Motor neuron (in vitro differentiated cells): ENCODE results near the gene DNALI1. TPM values are rescaled to one million over a fixed set of nuclear protein-coding genes. Genes with fewer than 3 reads are reported as not detected.
A peak's percentile ranks its signal among the peaks of the same experiment; 100 is the strongest.
"Not testable (repeated sequence)": the region's sequence is repeated elsewhere in the genome, so short reads cannot be mapped to it uniquely, and the experiment has no call there.

Experiments
- ATAC-seq, 8 experiments: fragments of 200-7000 bp; cut with Tn5 transposase; replicated peaks in 6 of 8; 2 replicates each; pipeline ENCODE4 v1.8.0; 2021; ENCODE audit warnings: mild to moderate bottlenecking in 8 of 8, moderate library complexity in 8 of 8
- H3K27ac ChIP-seq, 2 donors: fragments of 250-450 bp; sonication (Bioruptor Pico); 2 replicates each; pipeline ENCODE4 v1.9.0; 2021; ENCODE audit warnings: antibody characterized with exemption in 2 of 2, mild to moderate bottlenecking in 2 of 2, moderate library complexity in 1 of 2
- H3K4me1 ChIP-seq, 2 donors: fragments of 250-450 bp; sonication (Bioruptor Pico); replicated peaks in 1 of 2; 2 replicates each; pipeline ENCODE4 v1.6.1; 2021; ENCODE audit warnings: antibody characterized with exemption in 2 of 2, mild to moderate bottlenecking in 2 of 2, moderate library complexity in 1 of 2
- H3K4me3 ChIP-seq, 5 donors: fragments of 250-450 bp; sonication (Bioruptor Pico); 2 replicates each; pipeline ENCODE4 v1.9.0; 2021; ENCODE audit warnings: antibody characterized with exemption in 5 of 5, mild to moderate bottlenecking in 5 of 5, moderate library complexity in 4 of 5
- WGBS, 10 experiments: fragments of 450-650 bp; shearing (Covaris generic); methylation state at CpG; one replicate each; pipeline ENCODE4 v1.0.0; 2022; 5-methylcytosine and 5-hydroxymethylcytosine counted together
- in situ Hi-C, 9 experiments: fragments of 400-800 bp; cut with MboI; loops; one replicate each; pipeline ENCODE4 v1.15.0; 2021; ENCODE audit warnings: low sequenced_read_pairs in 9 of 9, low pct_unique_long_range_greater_than_20kb in 2 of 9; ENCODE audit not compliant: unreplicated experiment in 9 of 9
- total RNA-seq, 8 experiments: library from RNA; unstranded; fragments of 300-600 nt; gene quantifications; 2 replicates each; pipeline versions ENCODE4 v1.2.3 to v1.2.4, GENCODE V29; 2022

DNALI1 gene
- total RNA-seq, 8 experiments from 2014 or later = 0.31 to 48.8 (median 28.7) TPM

DNA sequence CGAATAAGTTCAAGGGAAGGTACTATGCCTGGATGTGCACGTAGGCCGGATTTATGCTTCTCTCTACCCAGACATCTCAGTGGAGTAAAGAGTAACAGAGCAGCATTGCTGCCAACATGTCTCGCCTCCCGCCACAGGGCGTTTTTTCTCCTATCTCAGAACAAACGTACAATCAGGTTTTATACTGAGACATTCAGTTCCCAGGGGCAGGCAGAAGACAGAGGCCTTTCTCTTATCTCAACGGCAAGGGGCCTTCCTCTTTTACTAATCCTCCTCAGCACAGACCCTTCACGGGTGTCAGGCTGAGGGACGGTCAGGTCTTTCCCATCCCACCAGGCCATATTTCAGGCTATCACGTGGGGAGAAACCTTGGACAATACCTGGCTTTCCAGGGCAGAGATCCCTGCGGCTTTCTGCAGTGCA is 3.2 kb downstream of the DNALI1 start:
- in situ Hi-C loops, ATAC-seq, H3K27ac ChIP-seq, H3K4me3 ChIP-seq, H3K4me1 ChIP-seq: not testable (repeated sequence)
- 29 to 83% (median 74%) methylated on average over 3 to 9 of the region's 12 CpGs; no CpG with 5 or more reads in 3 of the 10 experiments for WGBS, 10 experiments

DNA sequence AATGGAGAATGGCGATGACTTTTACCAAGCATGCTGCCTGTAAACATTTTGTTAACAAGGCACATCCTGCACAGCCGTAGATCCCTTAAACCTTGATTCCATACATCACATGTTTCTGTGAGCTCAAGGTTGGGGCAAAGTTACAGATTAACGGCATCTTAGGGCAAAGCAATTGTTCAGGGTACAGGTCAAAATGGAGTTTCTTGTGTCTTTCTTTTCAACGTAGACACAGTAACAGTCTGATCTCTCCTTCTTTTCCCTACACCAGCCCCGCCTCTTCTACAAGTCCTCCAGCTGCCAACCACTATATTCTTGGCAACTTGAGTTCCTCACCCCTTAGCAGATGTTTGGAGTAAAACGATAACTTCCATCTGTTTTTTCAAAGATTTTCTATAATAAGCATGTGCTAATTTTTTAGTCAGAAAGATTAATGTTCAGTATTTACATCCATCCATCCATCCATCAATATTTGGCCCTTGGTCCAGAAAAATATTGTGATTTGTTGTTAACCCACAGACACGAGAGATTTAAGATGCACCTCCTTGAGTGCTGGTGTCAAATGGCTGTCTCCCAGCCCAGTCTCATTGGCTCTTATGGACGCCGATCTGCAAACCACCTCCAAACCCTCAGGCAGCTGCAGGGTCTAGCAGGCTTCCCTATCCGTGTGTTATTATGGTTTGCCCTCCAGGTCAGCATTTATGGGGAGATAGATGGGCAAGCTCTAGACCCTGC is 3.8 kb downstream of the DNALI1 start:
- peak in 3 of 8 experiments; percentile 26 to 30 (median 30) for ATAC-seq
- in situ Hi-C loops = no loop called here
- WGBS, 10 experiments = 0 to 100% (median 61%) methylated on average over 1 to 8 of the region's 10 CpGs
- H3K27ac ChIP-seq = no peak overlapping the region
- peaks cover 6 to 7% of the 10 kb centered on the region in 2 donors for H3K4me1 ChIP-seq
- H3K4me3 ChIP-seq = no peak overlapping the region

DNA sequence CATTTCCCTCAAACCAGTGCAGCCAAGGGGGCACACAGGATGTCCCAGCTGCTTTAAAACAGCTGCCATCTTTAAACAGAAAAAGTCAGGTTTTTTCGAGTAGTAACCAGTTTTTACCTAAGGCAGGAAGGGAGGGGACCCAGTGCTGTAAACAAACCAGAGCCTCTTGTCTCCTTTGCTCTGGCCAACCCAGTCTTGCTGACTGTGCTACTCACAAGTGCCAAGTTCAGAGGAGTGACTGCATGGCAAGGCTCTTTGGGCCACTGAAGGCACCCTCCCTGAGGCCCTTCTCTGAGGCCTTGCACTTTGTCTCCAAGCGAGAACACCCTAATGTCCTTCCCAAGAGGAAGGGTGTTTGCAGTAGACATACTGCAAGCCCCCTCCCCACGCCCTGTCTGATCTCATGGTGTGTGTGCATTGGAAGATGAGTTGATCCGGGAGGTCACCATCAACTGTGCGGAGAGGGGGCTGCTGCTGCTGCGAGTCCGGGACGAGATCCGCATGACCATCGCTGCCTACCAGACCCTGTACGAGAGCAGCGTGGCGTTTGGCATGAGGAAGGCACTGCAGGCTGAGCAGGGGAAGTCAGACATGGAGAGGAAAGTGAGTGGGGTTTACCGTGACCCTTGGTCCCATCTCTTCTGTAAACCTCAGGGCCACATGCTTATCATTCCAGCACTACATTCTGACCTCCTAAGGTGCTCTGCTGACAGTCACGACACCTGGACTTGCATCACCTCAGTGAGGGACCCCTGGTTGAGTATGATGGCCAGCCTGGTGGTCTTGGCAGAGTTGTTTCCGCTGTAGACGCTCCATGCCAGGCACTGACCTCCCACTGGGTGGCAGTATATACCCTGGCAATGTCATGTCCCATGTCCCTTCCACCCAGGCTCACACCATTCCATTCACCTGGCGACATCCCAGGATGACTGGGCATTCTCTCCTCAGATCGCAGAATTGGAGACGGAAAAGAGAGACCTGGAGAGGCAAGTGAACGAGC is 4.7 kb downstream of the DNALI1 start:
- Histone ChIP-seq H3K4me1 (peaks cover 6 to 7% of the 10 kb centered on the region in 2 donors), H3K4me3 (no peak overlapping the region), H3K27ac (no peak overlapping the region)
- peak in 5 of 8 experiments; percentile 6 to 59 (median 12) for ATAC-seq
- 70 to 100% (median 91%) methylated on average over 1 to 12 of the region's 21 CpGs; no CpG with 5 or more reads in 2 of the 10 experiments for WGBS, 10 experiments
- in situ Hi-C loops = no loop called here

DNA sequence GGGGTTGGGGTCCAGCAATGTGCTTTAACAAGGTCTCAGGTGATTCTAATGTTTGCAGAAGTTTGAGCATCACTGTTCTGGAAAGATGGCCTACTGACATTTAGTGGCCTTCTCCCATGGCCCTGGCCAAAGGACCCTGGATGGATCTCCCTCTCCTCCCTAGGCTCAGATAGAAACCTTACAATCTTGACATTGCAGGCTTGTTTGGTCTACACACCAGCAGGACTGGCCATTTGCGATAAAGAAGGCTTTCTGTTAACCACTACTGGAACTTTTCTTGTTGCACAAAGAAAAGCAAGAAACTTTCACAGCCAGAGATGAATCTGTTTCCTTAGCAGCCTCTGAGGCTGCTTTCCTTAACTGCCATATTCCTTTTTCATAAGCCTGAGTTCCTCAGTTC is 6.2 kb downstream of the DNALI1 start:
- WGBS, 10 experiments = 75 to 100% (median 85%) methylated on average over 1 of the region's 1 CpG; no CpG with 5 or more reads in 5 of the 10 experiments
- H3K27ac ChIP-seq = no peak overlapping the region
- H3K4me3 ChIP-seq = no peak overlapping the region
- no peak for ATAC-seq
- in situ Hi-C loops = no loop called here
- H3K4me1 ChIP-seq = no peaks in the 10 kb centered on the region

DNA sequence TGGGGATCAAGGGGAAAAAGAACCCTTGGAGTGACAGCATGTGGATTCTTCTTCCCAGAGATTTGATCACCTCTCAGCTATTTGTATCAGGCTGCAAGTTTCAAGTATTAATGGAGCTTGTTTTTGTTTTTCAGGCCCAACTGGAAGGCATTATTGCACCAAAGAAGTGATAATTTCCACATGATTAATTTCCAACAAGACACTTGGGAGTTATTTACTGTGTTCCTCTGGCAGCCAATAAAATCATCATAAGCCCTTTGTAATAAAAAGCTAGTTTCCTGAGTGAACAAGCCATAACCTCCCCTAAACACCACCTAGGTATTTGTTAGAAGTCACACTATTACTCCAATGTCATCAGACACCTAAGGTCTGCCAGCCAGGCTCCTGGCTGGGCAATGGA is 8.2 kb downstream of the DNALI1 start:
- Histone ChIP-seq H3K4me1 (no peaks in the 10 kb centered on the region), H3K27ac (no peak overlapping the region), H3K4me3 (no peak overlapping the region)
- ATAC-seq = no peak
- in situ Hi-C loops = no loop called here

DNA sequence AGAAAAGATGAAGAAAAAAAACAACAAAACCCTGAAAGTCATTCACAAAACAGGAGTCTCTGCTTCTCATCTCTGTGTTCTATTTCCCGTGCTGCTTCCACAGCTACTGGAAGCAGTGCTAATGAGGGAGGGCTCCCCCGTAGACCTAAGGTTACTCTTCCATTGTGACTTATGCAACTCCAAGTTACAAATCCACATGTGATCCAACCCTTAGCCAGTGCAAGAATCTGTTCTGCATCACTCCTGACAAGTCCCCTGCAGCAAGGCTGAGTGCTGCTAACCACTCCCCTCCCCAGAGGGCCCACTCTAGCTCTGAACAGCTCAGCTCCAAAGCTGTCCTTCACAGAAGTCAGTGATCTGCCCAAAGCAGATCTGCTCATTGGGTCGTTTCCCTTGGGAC is 10.3 kb downstream of the DNALI1 start:
- Histone ChIP-seq H3K27ac (no peak overlapping the region), H3K4me3 (no peak overlapping the region), H3K4me1 (no peaks in the 10 kb centered on the region)
- peak in 1 of 8 experiments; percentile 10 for ATAC-seq
- WGBS, 10 experiments = 43 to 100% (median 88%) methylated on average over 1 to 3 of the region's 3 CpGs; no CpG with 5 or more reads in 1 of the 10 experiments
- in situ Hi-C loops = no loop called here

DNA sequence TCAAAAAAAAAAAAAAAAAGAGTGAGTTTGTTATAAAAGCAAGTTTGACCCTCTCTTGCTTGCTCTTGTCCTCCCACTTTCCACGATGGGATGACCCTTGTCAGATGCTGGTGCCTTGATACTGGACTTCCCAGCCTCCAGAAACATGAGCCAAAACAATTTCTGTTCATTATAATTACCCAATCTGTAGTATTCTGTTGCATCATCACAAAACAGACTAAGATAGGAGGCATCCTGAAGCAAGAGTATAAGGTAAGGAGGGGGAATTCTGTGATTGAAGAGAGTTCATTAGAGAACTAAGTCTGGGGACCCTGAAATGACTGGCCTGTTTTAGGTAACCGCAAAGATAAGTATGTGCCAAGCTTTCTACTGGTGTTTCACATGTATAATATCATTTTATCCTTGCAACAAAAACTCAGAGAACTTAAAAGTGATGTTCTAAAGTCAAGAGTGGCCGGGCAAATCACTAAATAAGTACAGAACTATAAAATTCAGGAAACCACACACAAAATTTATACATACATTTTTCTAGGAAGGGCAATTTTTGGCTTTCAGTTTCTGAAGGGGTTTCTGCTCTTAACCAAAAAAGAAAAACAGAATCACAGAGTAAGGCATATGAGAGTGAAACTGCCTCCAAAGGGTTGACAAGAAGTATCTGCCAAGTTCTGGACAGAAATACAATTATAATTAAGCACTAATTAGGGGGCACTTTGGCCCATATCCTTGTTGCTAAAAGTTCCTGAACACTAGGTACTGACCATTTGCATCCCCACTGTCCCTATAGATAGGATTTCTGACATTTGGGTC is 14.0 kb downstream of the DNALI1 start:
- Histone ChIP-seq H3K4me1 (no peaks in the 10 kb centered on the region), H3K27ac (no peak overlapping the region), H3K4me3 (no peak overlapping the region)
- 86 to 100% (median 100%) methylated on average over 1 to 3 of the region's 3 CpGs; no CpG with 5 or more reads in 1 of the 10 experiments for WGBS, 10 experiments
- no peak for ATAC-seq
- in situ Hi-C loops = no loop called here

DNA sequence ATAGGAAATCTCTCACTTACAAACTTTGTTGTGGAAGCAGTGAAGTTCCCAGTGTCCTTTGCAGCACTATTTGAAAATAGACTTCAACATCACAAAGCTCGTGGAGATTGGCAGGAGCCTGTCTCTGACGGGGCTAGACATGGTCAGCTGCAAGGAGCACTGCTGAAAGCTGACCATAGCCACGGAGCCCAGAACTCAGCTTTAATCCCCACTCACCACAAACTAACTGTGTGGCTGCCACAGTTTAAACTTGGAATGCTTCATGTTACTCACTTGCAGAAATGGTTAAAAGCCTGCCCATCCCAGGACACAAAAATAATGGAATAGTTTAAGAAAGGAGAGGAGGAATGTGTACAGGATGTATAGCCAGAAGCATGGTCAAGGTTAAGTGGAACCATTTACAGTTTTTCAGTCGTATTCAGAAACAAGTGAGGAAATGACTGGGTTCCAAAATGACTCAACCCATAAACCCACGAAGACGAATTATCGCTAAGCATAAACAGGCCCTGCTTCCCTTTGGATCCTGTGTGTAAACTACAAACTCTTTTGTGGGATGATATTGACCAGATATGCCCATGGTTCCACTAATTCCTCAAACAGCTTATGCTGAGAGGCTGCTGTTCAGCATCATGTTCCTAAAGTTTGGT is 18.2 kb downstream of the DNALI1 start:
- ATAC-seq = no peak
- H3K27ac ChIP-seq = no peak overlapping the region
- WGBS, 10 experiments = 28 to 100% (median 94%) methylated on average over 2 to 7 of the region's 7 CpGs; no CpG with 5 or more reads in 2 of the 10 experiments
- no peak overlapping the region for H3K4me3 ChIP-seq
- H3K4me1 ChIP-seq = no peaks in the 10 kb centered on the region
- in situ Hi-C loops = no loop called here

DNA sequence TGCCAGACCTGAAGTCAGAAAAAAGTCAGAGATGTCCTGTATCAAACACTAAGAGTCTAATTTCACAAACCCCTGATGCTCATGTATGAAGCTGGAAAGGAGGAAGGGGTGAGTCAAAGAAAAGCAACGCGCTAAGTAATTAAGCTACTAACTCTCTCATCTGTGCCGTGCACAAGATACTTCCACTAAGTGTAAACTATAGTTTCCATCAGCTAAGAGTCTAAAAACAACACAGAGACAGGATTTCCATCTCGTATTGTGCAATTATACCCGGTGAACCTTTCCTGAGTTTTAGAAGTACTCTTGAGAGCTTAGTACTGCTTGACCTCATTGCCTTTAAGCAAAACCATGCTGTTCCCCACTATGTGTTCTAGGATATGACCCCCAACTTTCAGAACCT is 19.0 kb downstream of the DNALI1 start:
- H3K4me3 ChIP-seq = no peak overlapping the region
- in situ Hi-C loops = no loop called here
- ATAC-seq = no peak
- no peak overlapping the region for H3K27ac ChIP-seq
- 38 to 100% (median 86%) methylated on average over 1 to 5 of the region's 5 CpGs; no CpG with 5 or more reads in 1 of the 10 experiments for WGBS, 10 experiments
- no peaks in the 10 kb centered on the region for H3K4me1 ChIP-seq

DNA sequence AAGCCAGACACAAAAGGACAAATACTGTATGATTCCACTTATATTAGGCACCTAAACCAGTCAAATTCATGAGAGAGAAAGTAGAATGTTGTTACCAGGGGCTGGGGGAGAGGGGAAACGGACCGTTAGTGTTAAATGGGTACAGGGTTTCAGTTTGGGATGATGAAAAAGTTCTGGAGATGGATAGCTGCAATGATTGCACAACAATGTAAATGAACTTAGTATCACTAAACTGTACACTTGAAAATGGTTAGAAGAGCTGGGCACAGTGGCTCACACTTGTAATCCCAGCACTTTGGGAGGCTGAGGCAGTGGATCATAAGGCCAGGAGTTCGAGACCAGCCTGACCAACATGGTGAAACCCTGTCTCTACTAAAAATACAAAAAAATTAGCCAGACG is 27.8 kb downstream of the DNALI1 start:
- ATAC-seq, H3K4me3 ChIP-seq, H3K27ac ChIP-seq, in situ Hi-C loops, H3K4me1 ChIP-seq: not testable (repeated sequence)
- 62 to 100% (median 93%) methylated on average over 2 to 3 of the region's 4 CpGs; no CpG with 5 or more reads in 1 of the 10 experiments for whole genome bisulfite sequencing, 10 experiments

DNA sequence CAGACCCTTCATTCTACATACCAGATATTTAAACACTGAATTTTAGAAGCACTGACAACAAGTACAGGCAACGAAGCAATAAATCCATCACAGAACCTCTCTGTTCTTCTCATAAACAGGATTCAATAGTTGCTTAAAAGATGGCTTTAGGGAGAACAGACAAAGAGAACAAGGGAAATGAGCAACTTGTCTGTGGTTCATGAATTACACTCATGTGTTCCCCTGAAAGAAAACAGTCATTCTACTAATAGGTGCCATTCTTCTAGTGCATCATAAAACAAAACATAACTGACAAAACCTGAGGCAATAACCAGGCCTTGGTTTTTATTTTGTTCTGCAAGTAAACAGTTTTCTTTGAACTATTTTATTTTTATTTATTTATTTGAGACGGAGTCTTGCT is 32.2 kb downstream of the DNALI1 start:
- WGBS, 10 experiments = 67 to 100% (median 100%) methylated on average over 1 to 2 of the region's 2 CpGs; no CpG with 5 or more reads in 1 of the 10 experiments
- no peak for ATAC-seq
- Histone ChIP-seq H3K4me1 (peaks cover 0 to 3% of the 10 kb centered on the region in 2 donors), H3K27ac (no peak overlapping the region), H3K4me3 (no peak overlapping the region)
- in situ Hi-C loops = no loop called here

DNA sequence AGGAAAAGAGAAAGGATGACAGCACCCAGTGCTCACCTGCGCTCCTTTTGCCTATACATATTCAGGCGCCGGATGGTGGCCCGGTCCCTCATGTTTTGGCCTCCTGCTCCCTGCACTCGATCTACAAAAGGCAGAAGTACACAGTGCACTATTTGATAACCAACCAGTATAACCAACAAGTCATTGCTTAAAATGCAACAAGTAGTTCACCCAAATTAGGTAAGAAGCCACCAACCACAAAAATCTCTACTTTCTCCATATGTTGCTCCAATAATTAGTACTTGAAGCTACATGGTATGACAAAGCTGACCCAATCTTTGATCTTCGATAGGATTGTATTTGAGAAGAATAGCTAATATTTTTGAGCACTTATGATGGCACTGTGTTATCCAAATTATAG is 37.0 kb downstream of the DNALI1 start:
- 83 to 96% (median 93%) methylated on average over 2 to 6 of the region's 6 CpGs; no CpG with 5 or more reads in 2 of the 10 experiments for WGBS, 10 experiments
- no peak overlapping the region for H3K27ac ChIP-seq
- peaks cover 5 to 13% of the 10 kb centered on the region in 2 donors for H3K4me1 ChIP-seq
- in situ Hi-C loops = no loop called here
- peak overlapping the region in 1 of 5 donors; percentile 92 for H3K4me3 ChIP-seq
- ATAC-seq = no peak
